RKO (cell line): Measurements from ENCODE around the gene FIGN.

Experiments
- DNase-seq: peaks from one replicate; pipeline ENCODE4 v3.0.0-alpha.2; 2016; ENCODE audit warnings: low spot score

FIGN gene

GRCh38 chr2:163662141-163662780, 73.5 kb downstream of the FIGN start:
- DNase-seq = no peak

GRCh38 chr2:163659224-163659623, 76.6 kb downstream of the FIGN start:
- DNase-seq = no peak

- DNase-seq = no peak
Measured at GRCh38 chr2:163658556-163658955, 77.3 kb downstream of the FIGN start.

- no peak for DNase-seq
Measured at GRCh38 chr2:163657281-163657656, 78.5 kb downstream of the FIGN start.

GRCh38 chr2:163656622-163657280, 79.1 kb downstream of the FIGN start:
- DNase-seq = no peak

- DNase-seq = no peak
Measured at GRCh38 chr2:163655667-163656066, 80.1 kb downstream of the FIGN start.

GRCh38 chr2:163652751-163653150, 83.1 kb downstream of the FIGN start:
- DNase-seq = no peak

GRCh38 chr2:163649080-163649479, 86.7 kb downstream of the FIGN start:
- no peak for DNase-seq

- no peak for DNase-seq
Measured at GRCh38 chr2:163647300-163647699, 88.5 kb downstream of the FIGN start.

- no peak for DNase-seq
Measured at GRCh38 chr2:163646687-163647086, 89.1 kb downstream of the FIGN start.

GRCh38 chr2:163644238-163644637, 91.6 kb downstream of the FIGN start:
- DNase-seq = no peak

- DNase-seq = no peak
Measured at GRCh38 chr2:163641986-163642385, 93.8 kb downstream of the FIGN start.

GRCh38 chr2:163640542-163641193, 95.1 kb downstream of the FIGN start:
- DNase-seq = no peak

GRCh38 chr2:163637871-163638270, 97.9 kb downstream of the FIGN start:
- no peak for DNase-seq

- DNase-seq = no peak
Measured at GRCh38 chr2:163633291-163633690, 102.5 kb downstream of the FIGN start.

GRCh38 chr2:163630836-163631235, 105.0 kb downstream of the FIGN start:
- DNase-seq = no peak

GRCh38 chr2:163626639-163627109, 109.1 kb downstream of the FIGN start:
- DNase-seq = no peak

GRCh38 chr2:163626208-163626607, 109.6 kb downstream of the FIGN start:
- DNase-seq = no peak

GRCh38 chr2:163625632-163626031, 110.2 kb downstream of the FIGN start:
- no peak for DNase-seq

- DNase-seq = no peak
Measured at GRCh38 chr2:163621445-163622004, 114.3 kb downstream of the FIGN start.

- no peak for DNase-seq
Measured at GRCh38 chr2:163617517-163617916, 118.3 kb downstream of the FIGN start.

GRCh38 chr2:163613266-163613731, 122.5 kb downstream of the FIGN start:
- no peak for DNase-seq

- no peak for DNase-seq
Measured at GRCh38 chr2:163612332-163612731, 123.5 kb downstream of the FIGN start.
